Stomach smooth muscle (tissue), 2 donors: ENCODE measurements around the gene ANKRD7.

Experiments used
- H3K27ac ChIP-seq: one replicate; pipeline ENCODE4 v1.7.0; 2013; ENCODE audit warnings: mild to moderate bottlenecking, low read length, inconsistent platforms
- H3K27me3 ChIP-seq, 2 donors: one replicate each; pipeline ENCODE4 v1.7.0; 2013; ENCODE audit warnings: low read length in 2 of 2; ENCODE audit not compliant: insufficient read depth in 2 of 2, control insufficient read depth in 1 of 2
- H3K36me3 ChIP-seq, 2 donors: one replicate each; pipeline ENCODE4 v1.7.0; 2013; ENCODE audit warnings: low read length in 2 of 2; ENCODE audit not compliant: control insufficient read depth in 2 of 2, insufficient read depth in 2 of 2
- H3K4me1 ChIP-seq: one replicate; pipeline ENCODE4 v1.7.0; 2013; ENCODE audit warnings: low read length; ENCODE audit not compliant: control insufficient read depth, insufficient read depth
- H3K4me3 ChIP-seq, 2 donors: one replicate each; pipeline ENCODE4 v1.7.0; 2013; ENCODE audit warnings: low read length in 2 of 2
- H3K9ac ChIP-seq, 2 donors: one replicate each; pipeline ENCODE4 v1.7.0; 2013; ENCODE audit warnings: low read length in 2 of 2, mild to moderate bottlenecking in 1 of 2
- H3K9me3 ChIP-seq, 2 donors: one replicate each; pipeline ENCODE4 v1.7.0; 2013; ENCODE audit warnings: low read length in 2 of 2; ENCODE audit not compliant: control insufficient read depth in 2 of 2
- donor health status: healthy.
- donor health status: Pancreatic carcinoma.

The ANKRD7 gene

GRCh38 chr7:118286131-118286530 lies 61.6 kb downstream of the ANKRD7 start:
- Histone ChIP-seq H3K27ac (no peak overlapping the region), H3K9me3 (no peaks in the 10 kb centered on the region), H3K9ac (no peak overlapping the region), H3K36me3 (no peaks in the 10 kb centered on the region), H3K4me1 (no peaks in the 10 kb centered on the region), H3K4me3 (no peak overlapping the region), H3K27me3 (no peaks in the 10 kb centered on the region)

GRCh38 chr7:118288098-118288497 lies 63.6 kb downstream of the ANKRD7 start:
- Histone ChIP-seq H3K27ac (no peak overlapping the region), H3K9me3 (no peaks in the 10 kb centered on the region), H3K4me3 (no peak overlapping the region), H3K4me1 (no peaks in the 10 kb centered on the region), H3K27me3 (no peaks in the 10 kb centered on the region), H3K36me3 (no peaks in the 10 kb centered on the region), H3K9ac (no peak overlapping the region)

- Histone ChIP-seq H3K9me3 (no peaks in the 10 kb centered on the region), H3K27me3 (no peaks in the 10 kb centered on the region), H3K36me3 (no peaks in the 10 kb centered on the region), H3K4me1 (no peaks in the 10 kb centered on the region), H3K9ac (no peak overlapping the region), H3K27ac (no peak overlapping the region), H3K4me3 (no peak overlapping the region)
Observed at GRCh38 chr7:118289476-118289875, 65.0 kb downstream of the ANKRD7 start.
